HG03045 (cell line): ENCODE results near the gene SPECC1.

Experiments
- ATAC-seq: cut with Tn5 transposase; IDR thresholded peaks from one replicate; pipeline ENCODE4 v1.9.1; 2021; ENCODE audit warnings: mild to moderate bottlenecking, moderate library complexity; ENCODE audit not compliant: unreplicated experiment

SPECC1 gene

DNA sequence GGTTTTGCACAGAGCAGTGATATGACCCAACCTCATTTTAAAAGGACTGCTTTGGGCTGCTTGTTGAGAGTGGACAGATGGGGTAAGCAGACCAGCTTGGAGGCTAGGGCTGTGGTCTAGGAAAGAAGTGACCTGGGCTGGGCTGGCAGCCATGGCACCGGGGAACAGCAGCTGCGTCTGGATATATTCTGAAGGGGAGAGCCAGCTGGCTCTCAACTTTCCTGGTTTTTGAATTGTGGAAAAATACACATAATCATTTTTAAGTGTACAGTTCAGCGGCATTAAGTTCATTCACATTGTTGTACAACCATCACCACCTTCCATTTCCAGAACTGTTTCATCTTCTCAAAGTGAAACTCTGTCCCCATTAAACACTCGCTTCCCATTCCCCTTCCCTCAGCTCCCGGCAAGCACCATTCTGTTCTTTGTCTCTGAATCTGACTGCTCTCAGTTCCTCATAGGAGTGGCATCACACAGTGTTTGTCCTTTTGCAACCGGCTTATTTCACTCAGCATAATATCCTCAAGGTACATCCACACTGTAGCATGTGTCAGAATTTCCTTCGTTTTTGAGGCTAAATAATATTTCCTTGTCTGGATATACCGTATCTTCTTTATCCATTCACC is 113.2 kb downstream of the SPECC1 start:
- no peak for ATAC-seq

DNA sequence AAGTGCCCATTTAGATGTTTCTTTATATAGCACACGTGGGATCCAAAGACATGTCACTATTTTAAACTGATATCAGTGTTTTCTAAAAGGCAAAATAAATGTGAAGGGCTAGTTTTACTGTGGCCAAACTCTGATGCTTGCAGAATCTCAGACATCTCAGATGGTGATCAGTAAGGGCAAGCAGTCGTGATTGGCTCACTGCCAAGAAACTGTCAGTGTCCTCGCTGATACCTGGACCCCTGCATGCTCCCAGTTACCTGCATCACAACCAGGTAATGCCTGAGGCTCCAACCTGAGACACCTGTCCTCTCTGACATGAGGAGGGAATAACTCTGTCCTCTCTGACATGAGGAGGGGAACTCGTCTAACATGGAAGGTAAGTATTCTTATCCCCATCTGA is 114.0 kb downstream of the SPECC1 start:
- no peak for ATAC-seq

DNA sequence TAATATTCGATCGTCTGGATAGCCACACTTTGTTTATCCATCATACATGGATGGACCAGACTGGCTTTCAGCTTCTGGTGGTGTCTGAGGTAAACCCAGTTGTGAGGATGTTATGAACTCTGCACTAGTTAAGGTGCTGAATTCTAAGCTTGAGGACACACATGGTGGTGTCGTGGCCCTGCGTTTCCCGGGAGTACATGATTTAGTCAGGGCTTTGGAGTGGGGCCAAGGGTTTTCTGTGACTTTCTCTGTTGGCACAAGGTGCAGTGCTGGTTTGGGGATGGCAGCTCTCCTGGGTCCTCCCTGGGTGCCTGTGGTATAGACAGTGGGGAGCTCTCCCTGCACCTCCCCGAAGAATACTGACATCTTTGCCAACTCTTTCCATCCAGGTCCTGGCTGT is 116.6 kb downstream of the SPECC1 start:
- no peak for ATAC-seq

DNA sequence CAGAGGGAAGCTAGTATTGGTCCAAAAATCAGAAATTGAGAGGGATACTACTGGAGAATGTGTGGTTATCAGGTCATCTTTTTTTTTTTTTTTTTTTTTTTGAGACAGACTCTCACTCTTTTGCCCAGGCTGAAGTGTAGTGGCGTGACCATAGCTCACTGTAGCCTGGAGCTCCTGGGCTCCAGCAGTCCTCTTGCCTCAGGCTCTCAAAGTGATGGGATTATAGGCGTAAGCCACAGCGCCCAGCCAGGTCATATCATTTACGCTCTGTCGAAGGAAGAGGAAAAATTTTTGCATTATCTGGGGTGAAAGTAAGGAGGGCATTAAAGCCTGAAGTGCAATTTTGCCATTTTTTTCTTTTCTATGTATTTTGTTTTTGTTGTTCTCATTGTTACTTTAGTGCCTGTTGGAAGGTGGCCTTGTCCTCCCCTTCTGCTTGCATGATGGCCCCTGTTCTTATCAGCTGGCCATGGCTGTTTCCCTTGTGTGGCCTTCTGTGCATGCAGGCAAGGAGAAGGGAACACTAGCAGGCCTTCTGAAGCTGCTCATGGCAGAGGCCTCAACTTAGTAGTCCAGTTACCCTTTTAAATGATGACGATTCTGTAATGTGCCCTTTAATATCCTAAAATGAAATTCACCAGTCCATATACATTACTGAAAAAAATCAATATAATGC is 118.3 kb downstream of the SPECC1 start:
- ATAC-seq = no peak

DNA sequence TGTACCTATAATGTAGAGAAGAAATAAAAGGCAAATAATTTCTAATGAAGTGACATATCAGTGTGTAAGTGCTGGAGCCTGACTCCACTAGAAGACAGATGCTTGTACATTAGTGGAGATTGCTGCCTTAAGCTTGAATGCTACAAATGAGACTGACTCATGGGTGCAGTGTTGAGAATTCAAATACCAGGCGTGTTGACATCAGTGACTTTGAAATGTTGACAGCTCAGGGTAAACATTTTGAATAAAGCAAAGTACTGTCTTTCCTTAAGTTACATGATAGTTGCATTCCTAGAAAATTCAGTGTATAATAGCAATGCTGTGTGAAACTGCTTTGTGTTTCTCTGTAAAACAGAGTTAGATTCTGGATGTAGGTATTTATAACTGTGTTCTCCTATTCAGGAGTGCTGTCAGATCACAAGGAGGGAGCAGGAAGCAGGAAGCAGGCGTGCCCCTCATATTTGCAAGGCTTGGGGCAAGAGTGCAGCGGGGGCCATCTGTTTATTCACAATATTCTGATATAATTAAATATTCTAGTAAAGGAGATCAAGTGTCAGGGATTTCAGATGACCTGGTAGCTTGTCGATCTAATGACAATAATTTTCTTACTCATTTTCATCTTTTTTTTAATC is 119.0 kb downstream of the SPECC1 start:
- ATAC-seq = no peak

DNA sequence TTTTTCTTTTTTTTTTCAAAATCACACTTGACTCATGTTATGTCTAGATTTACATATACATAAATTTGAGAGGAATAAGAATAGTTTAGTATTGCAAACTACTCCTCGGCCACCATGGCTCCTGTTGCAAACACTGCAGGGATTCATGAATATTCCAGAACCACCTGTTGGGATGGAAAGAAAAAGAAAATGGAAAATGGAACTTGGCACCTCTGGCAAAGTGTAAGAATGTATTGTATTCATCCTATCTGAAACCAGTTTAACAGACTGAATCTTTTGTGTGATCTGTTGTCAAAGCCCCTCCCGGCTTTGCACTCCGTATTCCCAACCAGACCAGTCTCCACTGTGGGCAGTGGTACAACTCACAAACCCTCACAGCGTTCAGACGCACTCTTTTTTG is 124.4 kb downstream of the SPECC1 start:
- ATAC-seq = no peak

DNA sequence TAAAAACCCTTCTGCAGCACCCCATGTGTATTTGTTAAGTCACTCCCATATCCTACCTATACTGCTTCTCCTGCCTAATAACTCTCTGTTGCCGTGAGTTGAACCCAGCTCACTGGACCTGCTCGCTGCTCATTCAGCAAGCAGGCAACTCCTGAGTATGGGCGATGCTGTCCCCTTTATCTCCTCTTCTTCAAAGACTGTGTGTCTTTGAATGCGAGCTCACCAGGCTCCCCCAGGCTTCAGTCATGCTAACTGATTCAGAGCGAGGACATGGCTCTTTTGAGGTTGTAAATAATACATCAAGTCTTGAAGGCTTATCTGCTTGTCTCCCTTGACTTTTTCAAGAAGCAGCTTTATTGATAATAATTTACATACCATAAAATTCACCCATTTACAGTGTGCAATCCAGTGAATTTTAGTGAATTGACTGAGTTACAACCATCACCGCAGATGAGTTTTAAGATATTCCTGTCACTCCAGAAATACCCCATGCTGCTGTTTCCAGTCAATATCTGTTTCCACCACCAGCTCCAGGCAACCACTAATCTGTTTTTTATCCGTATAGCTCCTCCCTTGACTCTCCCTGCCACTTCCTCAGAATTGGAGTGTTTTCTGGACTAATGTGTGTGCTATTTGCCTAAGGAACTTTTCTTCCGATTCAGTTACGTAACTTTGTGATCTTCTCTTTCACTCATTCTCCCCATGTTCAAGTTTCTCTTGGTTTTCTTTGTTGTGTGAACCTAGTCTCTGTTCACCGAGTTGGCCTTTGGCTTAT is 132.2 kb downstream of the SPECC1 start:
- ATAC-seq = no peak

DNA sequence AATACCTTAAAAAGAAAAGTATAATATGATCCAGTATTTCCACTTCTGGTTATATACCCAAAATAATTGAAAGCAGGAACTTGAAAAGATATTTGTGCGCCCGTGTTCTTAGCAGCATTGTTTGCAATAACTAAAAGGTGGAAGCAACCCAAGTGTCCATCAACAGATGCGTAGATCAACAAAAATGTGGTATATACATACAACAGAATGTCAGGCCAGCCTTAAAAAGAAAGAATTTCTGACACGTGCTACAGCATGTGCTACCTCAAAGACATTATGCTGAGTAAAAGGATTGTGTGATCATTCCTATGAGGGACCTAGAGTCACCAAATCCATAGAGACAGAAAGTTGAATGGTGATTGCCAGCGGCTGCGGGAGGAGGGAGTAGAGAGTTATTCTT is 133.1 kb downstream of the SPECC1 start:
- ATAC-seq = no peak

DNA sequence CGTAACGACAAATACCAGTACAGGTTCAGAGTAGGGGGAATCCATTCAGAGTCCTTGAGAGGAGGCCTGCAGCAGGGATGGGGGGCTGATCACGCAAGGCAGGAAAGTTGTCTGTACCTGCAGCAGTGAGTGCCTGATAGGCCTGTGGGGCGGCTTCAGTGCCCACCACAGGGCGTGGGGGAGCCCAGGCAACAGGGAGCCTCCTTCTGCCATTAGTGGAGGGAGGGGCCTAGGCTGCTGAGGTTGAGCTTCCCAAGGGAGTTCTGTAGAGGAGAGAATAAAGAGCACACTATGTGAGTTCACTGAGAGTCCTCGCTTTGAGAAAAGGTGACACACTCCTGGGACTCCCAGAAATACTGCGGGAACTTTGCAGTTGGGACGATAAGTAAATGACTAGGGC is 134.6 kb downstream of the SPECC1 start:
- no peak for ATAC-seq

DNA sequence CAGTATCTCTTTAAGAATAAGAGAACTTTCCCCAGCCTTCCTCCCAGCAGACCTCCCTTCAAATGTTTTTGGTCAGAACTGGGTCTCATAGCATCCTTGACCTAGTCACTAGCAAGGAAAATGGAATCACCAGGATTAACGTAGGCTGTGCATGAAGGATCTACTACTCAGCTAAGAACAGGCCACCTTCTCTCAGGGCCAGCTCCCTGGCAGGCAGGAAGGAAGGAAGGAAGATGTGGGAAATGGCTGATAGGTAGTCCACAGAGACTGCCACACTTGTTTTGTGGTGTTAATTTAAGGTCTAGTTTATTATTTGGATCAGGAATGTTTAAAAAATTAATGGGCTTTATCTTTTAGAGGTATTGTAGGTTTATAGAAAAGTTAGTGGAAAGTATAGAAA is 136.4 kb downstream of the SPECC1 start:
- no peak for ATAC-seq

DNA sequence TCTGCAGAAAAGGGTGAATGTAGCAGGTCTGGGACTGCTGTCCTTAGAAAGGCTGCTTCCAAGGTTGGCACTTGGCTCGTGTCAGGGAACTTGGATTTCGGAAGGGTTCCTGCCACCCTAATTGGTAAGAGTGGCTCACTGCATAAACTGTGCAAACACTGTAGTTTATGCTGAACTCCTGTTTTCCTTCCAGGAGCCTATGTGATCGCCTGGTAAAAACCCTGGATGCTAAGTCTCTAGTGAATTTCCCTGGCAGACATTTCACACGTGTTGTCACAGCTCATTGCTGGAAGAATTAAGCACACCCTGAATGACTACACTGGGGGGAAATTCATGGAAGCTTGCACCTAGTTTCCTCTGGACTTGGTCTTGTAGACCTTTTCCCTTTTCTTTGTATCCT is 140.1 kb downstream of the SPECC1 start:
- ATAC-seq = no peak

DNA sequence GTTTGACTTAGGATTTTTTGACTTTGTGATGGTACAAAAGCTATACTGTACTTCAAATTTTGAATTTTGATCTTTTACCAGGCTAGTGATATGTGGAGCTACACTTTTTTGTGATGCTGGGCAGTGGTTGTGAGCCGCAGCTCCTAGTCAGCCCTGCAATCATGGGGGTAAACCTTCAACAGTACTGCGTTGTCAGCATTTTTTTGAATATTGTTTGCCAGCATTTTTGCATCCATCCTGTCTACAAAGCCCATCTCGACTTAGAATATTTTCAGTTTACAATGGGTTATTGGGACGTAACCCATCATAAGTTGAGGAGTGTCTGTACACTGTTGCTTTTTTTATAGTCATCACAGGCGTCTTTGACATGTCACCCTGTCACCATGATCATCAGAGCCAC is 142.0 kb downstream of the SPECC1 start:
- ATAC-seq = no peak

DNA sequence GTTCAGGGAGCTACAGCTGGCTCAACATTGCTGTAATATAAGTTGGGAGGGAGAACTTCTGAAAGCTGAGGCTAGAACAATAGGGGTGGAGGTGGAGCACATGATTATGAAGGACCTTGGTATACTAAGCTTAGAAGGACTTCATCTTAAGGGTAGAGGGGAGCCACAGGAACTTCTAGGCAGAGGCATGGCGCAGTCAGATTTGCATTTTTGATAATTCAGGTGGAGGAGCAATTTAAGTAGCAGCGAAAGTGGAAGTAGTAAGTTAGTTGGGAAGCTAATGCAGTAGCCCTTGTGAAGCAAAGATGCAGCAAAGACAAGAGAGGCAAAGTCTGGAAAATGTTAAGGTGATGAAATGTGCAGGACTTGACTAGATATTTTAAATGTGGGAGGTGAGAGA is 144.1 kb downstream of the SPECC1 start:
- no peak for ATAC-seq

DNA sequence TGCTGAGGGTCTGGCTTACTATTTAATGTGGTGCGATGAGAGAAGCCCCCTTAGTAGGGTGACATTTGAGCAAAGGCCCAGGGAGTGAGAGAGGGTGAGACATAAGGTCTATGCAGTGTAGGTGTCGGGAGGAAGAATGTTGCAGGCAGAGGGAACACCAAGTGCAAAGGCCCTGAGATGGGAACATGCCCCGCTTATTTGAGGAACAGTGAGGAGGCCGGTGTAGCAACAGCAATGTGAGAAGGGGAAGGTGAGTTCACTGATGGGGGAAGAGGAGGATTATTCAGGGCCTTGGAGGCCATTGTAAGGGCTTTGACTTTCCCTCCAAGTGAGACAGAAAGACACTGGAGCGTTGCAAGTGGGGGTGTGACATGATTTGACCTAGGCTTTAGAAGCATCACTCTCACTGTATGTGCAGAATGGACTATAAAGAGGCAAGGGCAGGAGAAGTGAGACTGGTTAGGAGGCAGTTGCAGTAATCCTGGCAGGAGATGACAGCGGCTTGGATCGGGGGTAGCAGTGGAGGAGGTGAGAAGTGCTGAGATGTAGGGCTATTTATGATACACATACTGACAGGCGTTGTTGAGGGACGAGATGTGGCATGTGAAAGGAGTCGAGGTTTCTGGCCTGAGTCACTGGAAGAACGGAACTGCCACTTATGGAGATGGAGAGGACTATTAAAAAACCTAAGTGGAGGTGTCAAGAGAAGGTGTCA is 145.3 kb downstream of the SPECC1 start:
- no peak for ATAC-seq

DNA sequence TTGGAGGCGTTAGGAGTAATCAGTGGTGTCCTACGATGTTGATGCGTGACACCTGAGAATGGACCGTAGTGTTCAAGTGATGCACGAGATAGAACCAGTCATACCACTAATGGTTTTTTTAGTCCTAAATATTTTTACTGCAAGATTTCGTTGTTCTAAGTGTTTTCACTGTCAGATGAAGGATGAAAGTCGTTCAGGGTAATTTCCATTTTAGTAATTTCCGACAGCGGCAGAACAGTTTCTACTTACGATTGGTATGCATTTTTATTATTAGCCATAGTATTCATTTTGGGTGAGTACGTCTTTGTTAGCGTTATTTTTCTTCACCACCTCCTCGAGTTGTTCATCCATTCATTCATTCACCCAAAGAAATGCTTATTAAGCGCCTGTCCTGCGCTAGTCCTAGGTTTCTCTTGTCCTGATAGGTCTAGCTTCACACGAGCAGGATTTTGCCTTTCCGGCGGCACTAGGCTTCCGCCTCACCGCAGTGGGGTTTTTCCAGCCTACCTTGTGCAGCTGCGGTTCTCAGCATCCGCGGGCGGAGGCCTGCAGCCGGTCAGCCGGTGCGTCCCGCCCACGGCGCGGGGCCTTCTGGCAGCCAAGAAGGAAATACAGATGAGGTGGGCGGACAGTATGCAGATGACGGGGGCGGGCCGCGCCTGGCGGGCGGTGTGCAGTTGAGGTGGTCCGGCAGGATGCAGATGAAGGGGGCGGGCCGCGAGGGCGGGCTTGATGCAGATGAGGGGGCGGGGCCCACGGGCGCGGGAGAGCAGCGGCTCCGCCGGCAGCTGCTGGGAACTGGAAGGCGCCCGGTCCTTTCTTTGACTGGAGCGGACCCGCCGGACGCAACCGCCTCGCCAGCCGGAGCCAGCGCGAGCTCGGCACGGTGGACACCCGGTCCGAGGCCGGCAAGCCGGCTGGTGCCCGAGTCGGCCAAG is 146.4 kb downstream of the SPECC1 start:
- ATAC-seq = peak; percentile 92

DNA sequence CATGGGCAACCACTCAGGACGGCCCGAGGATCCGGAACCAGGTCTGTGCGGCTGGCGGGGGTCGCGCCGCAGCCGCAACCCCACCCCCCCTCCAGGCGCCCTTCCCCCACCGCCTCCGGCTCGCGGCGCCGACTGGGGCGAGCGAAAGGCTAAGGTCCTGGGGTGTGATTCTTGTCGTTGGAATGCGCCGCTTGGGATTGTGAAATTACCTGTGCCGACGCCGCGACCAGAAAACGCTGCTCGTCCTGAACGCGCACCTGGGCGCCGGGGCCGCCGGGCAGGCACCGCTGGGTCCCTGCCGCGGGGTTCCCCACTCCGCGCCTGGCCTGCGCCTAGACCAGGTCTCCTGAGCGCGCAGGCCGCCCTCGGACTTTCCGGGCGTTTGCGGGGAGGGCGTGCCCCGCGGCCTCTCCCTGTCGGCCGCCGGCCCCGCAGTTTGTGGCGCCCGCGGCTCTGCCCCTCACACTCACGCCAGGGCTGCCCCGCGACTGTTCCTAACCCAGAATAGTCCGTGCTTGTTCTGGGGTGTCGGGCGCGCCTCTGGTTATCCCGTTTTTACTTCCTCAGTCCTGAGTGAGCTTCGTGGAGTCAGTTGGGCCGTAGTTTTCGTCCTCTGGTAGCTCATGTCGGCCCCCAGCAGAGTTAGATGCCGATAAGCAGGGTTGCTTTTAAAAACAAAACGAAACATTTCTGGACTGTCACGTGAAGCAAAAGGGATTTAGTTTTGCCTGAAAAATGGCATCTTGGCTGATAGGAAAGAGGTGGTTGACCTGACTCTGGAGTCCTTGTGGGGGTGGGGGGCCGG is 147.2 kb downstream of the SPECC1 start:
- ATAC-seq = peak; percentile 28

DNA sequence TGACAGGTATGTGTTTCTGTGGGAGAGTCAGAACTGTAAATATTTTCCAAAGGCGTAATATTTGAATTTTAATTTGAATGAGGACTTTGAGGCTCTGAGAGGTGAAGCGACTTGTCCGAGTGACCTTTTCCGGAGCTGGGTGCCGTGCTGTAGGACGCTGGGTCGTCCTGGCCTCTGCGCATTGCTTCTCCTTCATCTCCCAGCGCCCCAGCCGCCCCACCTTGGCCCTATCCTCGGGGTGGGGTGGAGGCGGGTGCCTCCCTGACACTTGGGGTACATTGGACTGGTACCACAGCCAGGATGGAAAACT is 147.8 kb downstream of the SPECC1 start:
- ATAC-seq = no peak

DNA sequence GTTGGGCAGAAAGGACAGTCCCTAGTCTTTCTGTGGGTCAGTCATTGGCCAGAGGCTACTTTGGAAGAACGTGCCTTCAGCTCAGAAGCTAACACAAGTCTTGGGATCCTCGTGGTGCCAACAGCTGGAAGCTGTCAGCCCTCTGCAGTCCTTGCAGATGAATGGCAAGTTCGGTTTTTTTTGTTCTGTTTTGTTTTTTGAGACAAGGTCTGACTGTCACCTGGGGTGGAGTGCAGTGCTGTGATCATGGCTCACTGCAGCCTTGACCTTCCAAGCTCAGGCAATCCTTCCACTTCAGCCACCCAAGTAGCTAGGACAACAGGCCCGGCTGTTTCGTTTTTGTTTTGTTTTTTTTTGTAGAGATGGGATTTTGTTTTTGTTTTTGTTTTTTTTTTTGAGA is 149.4 kb downstream of the SPECC1 start:
- no peak for ATAC-seq

DNA sequence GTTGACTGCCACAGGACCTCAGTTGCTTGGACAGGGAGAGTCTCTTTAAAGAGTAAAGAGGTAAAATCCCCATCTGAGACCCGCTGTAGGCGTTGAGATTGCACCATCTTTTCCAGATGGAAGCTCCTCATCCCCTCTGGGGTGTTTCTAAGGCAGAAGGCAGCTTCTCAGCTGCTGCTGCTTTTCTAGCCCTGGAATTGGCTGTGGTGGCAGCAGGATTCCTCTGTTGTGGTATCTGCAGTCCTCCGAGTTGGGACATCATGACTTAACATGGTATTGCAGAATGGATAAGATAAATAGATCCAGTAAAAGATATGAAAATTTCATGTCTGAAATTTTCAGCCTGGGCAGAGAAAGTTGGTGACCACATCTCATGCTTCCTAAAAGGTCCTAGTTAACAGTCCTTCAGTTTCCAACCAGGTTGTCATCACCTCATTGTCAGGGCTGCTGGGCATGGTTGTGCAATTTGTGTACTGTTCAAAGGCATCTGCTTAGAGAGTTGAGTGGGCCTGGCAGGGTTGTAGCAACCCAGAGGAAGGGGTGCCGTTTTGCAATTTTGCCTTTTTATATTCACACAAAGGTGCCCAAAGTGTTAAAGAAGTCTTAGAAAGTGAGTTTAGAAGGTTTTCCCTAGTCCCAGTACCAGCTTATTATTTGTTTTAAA is 150.4 kb downstream of the SPECC1 start:
- no peak for ATAC-seq
